Fibroblast of skin of left quadriceps (primary cell): ENCODE measurements around the gene ATF7IP2.

Experiments used
- DNase-seq, 2 experiments: peaks; one replicate each; pipeline ENCODE4 v3.0.0-alpha.2; 2013; ENCODE audit warnings: low read depth in 2 of 2

Gene ATF7IP2

GRCh38 chr16:10511829-10512228 lies 126.0 kb downstream of the ATF7IP2 start:
- DNase-seq, result no peak

DNA sequence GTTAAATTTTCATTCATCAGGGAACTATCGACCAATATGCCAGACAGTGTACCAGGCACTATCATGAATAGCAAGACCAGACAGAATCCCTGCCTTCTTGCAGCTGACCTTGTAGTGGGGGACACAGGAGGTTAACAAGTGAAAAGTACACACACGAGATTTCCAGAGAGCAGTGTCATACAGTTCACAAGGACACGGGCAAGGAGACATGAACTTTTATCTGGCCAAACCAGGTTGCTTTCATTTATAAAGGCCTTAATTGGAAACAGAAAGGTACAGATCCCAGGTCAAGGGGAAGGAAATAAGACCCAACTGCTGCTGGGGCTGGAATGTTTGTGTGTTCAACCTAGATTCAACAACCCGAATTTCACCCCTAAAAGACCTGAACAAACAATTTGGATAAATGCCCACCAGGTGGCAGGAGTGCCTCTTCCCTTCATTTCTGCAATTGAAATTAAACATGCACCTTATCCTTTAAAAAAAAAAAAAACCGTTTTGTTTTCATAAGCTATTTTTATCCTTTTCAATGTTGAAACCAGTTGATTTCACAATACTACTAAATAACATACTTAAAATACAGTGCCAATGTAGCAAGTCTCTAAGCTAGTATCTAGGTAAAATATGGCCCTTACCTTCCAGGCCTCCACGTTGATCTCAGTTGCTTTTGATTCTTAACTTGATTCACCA lies 128.7 kb downstream of the ATF7IP2 start:
- DNase-seq, result peak; percentile 40 to 51

GRCh38 chr16:10517868-10518267 lies 132.0 kb downstream of the ATF7IP2 start:
- no peak for DNase-seq

DNA sequence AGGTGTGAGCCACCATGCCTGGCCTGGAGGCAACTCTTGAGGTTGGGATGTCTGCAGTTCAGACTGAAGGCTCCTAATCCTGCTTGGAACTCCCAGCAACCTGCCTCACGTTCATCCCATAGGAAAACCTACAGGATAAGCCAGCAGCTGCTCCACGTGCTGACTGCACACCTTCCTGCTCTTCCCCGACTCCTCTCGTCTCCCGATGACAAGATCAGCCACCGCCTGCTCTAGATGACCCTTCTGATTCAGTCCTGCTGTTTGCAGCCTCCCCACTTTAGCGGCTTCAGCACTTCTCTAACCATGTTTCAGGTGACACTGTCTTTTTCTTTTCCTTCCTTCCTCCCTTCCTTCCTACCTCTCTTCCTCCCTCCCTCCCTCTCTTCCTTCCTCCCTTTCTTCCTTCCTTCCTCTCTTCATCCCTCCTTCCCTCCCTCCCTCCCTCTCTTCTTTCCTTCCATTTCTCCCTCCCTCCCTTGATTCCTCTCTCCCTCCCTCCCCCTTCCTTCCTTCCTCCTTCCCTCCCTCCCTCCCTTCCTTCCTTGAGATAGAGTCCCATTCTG lies 132.7 kb downstream of the ATF7IP2 start:
- DNase-seq, result no peak

- no peak for DNase-seq
These were observed 133.4 kb downstream of the ATF7IP2 start for GRCh38 chr16:10519297-10519696.

DNA sequence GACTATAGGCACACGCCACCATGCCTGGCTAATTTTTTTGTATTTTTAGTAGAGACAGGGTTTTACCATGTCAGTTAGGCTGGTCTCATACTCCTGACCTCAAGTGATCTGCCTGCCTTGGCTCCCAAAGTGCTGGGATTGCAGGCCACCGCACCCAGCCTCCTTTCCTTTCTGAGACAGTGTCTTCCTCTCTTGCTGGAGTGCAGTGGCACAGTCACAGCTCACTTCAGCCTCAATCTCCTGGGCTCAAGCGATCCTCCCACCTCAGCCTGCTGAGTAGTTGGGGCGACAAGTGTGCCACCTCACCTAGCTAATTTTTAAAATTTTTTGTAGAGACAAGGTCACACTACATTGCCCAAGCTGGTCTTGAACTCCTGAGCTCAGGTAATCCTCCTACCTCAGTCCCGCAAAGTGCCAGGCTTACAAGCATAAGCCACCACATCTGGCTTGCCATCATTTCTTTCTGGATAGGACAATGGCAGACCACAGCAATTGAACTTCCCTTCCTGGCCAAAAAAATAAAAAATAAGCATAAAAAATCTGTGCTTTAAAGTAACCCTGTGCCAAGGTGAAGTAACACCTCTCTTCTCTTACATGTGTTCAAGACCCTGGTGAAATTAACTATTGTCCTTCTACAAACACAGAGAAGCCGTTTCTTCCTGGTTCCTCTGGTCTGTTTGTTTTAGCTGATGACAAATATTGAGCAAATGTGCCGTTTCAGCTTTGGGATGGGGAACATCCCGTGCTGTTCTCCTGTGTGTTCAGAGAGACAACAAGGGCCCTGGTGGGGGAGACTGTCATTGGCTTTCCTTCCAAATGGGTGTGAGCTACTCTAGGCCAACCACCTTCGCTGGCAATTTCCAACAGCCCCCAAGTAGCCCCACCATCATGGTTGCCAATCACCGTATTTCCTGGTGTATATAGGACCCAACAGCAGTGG lies 134.3 kb downstream of the ATF7IP2 start:
- DNase-seq, result no peak

GRCh38 chr16:10520869-10521578 lies 135.2 kb downstream of the ATF7IP2 start:
- DNase-seq, result no peak

DNA sequence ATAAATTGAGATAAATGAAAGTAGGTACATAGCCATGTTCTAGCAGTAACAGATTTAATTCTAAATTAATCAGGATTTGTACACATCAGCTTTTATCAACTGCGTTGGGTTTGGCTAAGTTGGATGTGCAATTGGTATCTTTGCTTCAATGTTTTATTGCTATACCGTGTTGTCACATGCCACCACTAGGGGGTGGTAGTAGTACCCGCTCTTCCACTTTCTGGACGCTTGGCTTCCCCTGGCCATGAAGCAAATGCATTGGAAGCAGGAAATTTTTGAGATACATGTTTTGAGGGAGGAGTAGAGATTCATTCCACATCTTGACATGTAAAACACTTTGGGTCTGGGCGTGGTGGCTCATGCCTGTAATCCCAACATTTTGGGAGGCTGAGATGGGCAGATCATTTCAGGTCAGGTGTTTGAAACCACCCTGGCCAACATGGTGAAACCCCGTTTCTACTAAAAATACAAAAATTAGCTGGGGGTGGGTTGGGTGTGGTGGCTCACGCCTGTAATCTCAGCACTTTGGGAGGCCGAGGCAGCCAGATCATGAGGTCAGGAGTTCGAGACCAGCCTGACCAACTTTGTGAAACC lies 135.9 kb downstream of the ATF7IP2 start:
- DNase-seq, result peak; percentile 36 to 43

DNA sequence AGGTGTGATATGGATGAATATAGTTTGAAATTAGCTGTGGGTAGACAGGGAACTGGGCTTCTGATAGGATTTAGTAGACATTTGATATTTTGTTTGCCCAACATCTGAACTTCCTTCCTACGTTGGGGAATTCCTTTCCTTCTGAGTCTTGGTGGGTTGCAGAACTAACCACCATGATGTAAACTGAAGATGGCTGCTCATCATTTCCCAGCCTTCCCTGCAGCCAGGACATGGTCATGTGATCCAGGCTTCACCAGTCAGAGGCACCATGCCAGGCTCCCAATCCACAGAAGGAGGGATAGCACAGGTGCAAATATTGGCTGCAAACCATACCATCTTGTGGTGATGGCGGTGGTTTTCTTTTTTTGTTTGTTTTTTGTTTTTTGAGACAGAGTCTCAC lies 137.1 kb downstream of the ATF7IP2 start:
- no peak for DNase-seq

- no peak for DNase-seq
These were observed 139.5 kb downstream of the ATF7IP2 start for GRCh38 chr16:10525214-10525825.

DNA sequence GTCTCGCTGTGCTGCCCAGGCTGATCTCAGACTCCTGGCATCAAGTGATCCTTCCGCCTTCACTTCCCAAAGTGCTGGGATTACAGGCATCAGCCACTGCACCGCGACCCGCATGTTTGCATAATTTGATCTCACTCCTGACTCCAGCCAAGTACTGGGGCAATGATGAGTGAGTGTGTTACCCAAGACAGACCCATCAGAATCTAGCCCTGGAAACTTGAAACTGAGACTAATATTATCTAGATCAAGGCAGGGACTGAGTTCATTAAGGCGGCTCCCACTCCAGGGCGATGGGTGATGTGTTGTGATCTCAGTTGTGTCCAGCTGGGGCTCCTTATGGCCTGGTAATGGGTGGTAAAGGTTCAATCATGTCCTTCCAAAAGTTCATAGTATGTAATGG lies 141.1 kb downstream of the ATF7IP2 start:
- DNase-seq, result no peak

GRCh38 chr16:10528635-10529034 lies 142.8 kb downstream of the ATF7IP2 start:
- no peak for DNase-seq

- no peak for DNase-seq
These were observed 144.2 kb downstream of the ATF7IP2 start for GRCh38 chr16:10529895-10530669.

DNA sequence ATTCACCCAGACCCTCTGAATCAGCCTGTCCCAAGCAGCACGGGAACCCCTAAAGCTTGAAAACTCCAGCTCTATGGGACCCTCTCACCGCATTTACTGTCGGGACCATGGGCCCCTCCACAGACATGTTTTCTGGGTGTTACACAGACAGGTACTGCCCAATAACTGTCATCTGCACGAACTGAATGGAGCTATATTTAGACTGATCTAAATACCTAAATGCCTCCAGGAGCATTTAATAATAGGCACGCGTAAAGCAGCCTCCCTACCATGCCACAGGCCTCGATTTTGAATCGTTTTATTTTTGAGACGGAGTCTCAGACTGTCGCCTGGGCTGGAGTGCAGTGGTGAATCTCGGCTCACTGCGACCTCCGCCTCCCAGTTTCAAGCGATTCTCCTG lies 144.8 kb downstream of the ATF7IP2 start:
- no peak for DNase-seq

DNA sequence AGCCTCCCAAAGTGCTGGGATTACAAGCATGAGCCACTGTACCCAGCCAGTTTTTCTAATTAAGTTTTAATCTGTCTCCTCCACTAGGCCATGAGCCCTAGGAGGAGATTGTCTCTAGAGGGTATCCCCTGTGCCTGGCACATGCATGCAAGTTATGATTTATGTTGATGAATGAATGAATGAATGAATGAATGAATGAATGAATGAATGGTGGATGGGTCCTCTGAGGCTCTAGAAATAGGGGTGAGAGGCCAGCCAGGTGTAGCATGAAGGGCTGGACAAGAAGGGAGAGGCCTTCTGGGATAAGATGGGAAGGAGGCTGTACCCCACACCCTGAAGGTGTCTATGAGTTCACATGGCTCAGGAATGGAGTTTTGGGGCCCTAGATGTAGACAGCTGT lies 145.7 kb downstream of the ATF7IP2 start:
- no peak for DNase-seq
